Retina (tissue), 1 donor: Measurements from ENCODE around the gene PLPP7.
"Not testable (repeated sequence)": the region's sequence is repeated elsewhere in the genome, so short reads cannot be mapped to it uniquely, and the experiment has no call there.

ENCODE experiments used
- DNase-seq: peaks from one replicate; pipeline ENCODE4 v3.0.0-alpha.2; 2016

Gene PLPP7

DNA sequence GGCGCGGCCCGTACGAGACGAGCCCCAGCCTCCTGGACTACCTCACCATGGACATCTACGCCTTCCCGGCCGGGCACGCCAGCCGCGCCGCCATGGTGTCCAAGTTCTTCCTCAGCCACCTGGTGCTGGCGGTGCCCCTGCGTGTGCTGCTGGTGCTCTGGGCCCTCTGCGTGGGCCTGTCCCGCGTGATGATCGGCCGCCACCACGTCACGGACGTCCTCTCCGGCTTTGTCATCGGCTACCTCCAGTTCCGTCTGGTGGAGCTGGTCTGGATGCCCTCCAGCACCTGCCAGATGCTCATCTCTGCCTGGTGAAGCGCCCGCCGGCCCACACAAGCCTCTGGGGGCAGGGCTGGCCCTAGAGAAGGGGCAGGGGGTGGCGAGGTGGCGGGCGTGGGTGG lies 18.5 kb downstream of the PLPP7 start:
- no peak for DNase-seq

DNA sequence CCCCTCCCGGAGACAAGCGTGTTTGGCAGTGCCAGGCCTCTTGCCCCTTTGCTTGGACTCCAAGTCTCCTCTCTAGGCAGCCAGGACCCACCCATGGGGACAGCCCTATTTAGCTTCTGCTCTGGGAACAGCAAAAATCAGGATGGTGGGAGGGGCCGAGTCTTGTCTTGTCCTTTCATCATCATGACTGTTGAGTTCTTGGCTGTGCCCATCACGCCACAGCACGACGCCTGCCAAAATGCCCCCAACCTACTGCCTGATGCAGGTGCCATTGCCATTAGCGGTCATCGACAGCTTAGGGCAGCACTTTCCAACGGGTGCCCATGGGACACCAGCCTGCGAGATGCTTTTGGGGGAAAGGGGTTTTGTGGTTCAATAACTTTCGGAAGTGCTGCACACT lies 18.9 kb downstream of the PLPP7 start:
- no peak for DNase-seq

DNA sequence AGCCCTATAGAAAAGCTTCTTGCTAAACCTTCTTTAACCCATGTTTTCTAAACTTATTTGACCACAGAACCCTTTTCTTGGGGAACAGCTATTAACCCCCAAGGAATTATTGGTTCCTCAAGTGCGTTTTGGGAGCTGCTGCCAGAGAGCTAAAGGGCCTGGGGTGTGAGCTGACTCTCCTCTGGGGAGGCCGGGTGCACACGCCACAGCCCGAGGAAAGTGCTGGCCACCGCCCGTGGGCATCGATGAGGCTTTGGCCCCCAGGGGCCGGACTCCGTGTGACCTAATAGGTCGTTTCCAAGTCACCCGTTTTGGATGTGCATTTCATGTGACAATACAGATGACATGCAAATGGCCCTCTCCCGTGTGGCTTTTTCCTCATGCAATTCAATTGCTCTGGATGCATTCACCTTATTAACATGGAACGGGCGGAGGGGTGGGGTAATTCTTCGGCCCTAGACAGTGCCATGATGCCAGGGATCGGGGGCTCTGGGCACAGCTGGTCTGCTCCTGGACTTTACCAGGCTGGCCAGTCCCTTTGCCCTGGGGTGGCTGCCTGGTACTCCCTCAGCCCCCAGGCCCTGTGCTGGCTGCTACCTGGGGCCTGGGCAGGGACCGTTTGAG lies 19.5 kb downstream of the PLPP7 start:
- no peak for DNase-seq

DNA sequence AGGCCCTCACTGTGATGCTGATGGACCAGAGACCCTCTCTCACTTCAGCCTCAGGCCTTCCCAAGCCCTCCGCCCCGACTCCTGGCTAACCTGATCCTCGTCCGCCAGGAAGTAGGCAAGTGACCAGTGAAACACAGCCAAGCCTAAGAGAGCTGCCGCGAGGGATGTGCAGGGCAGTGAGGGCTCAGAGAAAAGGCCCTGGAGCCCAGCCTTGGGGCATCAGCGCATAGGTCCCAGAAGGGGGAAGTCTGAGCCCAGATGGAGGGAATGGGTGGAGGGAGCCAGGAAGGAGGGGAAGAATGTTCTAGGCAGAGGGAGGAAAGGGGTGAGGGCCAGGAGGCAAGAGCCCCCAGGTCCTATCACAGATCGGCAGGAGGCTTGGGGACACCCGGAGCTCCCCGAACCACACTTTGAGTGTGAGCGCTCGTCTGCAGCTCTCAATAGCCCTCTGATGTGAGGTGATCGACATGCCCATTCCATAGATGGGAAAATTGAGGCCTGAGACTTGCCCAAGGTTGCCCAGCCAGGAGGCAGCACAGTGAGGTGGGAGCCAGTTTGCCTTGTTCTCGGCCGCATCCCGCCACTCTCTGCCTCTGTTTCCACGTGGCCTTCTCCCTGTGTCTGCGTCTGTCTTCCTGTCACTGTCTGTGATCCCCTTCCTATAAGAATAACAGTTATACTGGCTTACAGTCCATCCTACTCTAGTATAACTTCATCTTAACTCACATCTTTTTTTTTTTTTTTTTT lies 20.2 kb downstream of the PLPP7 start:
- DNase-seq, result no peak

DNA sequence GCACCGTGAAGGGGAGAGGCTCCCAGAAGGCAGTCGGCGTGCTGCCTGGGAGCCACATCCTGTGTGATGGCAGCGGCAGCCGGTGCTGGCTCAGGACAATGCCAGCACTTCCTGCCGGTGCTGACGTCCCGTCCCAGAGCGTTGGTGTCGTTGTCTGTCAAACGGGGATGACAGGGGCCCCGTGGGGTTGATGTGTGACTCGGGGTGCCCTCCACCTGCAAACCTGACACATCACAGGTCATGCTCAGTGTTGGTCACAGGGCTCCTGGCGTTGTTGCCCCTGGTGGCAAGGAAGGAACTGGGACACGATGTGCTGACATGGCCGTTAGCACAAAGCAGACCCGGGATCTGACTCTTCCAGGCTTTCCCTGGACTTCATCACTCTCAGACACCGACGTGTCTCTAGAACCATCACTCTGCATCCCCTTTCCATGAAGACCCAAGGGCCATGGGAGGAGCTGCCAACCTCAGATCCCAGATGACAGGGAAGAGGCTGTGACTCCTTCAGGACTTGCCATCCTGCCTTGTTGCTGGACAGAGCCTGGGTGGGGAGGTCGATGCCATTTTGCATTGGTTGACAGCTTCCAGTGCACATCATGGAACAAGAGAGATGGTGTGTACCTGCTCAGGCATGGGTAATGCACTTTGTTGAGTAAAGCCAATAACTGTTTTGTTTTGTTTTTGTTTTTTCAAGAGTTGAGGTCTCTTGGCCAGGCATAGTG lies 21.5 kb downstream of the PLPP7 start:
- no peak for DNase-seq

DNA sequence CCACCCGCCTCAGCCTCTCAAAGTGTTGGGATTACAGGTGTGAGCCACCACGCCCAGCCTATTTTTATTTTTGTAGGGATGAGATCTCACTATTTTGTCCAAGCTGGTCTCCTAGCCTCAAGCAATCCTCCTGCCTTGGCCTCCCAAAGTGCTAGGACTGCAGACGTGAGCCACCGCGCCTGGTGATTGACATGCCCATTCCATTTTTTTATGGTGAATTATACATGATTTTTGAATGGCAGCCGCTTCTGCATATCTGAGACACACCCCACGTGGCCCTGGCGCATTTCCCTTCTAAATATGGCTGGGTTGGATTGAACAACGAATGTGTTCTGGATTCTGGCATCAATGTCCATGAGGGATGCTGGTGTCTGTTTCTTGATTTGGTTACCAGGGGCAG lies 22.7 kb downstream of the PLPP7 start:
- DNase-seq, result no peak

DNA sequence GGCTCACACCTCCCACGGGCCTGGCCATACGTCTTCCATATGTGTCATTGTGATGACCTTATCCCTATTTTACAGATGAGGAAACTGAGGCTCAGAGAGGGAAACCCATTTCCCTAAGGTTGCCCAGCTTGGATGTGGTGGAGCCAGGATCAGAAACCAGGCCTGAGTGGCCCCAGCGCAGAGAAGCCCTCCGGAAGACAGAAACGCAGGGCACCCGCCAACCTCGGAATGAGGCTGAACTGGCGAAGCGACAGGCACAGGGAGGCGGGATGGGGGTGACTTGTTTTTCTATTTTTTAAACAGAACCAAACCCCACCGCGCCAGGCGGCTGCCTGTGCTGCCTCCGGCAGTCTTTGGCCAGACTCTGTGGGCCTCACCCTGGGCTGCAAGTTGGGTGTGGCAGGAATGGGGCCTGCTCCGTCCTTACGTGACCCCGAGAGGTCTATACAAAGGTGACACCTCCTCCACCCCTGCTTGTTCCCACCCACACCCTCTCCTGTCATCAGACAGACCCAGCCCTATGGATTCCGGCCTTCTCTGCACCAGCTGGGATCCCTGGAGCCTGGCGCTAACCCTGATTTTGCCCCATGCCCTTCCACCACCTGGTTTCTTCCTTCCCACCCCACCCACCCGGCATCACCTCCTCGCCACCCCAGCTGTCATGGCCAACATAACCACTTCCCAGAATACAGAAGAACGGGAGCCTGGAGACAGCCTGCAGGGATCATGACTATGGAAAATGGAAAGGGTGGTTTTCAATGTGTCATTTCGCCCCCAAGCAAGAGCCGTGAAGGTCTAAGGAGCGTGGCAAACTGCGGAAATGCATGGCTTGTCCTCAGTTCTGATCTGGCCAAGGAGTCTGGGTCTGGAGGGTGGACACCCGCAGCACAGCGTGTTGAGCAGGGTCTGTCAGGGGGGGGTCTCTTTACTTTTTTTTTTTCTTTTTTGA lies 23.6 kb downstream of the PLPP7 start:
- DNase-seq, result no peak

DNA sequence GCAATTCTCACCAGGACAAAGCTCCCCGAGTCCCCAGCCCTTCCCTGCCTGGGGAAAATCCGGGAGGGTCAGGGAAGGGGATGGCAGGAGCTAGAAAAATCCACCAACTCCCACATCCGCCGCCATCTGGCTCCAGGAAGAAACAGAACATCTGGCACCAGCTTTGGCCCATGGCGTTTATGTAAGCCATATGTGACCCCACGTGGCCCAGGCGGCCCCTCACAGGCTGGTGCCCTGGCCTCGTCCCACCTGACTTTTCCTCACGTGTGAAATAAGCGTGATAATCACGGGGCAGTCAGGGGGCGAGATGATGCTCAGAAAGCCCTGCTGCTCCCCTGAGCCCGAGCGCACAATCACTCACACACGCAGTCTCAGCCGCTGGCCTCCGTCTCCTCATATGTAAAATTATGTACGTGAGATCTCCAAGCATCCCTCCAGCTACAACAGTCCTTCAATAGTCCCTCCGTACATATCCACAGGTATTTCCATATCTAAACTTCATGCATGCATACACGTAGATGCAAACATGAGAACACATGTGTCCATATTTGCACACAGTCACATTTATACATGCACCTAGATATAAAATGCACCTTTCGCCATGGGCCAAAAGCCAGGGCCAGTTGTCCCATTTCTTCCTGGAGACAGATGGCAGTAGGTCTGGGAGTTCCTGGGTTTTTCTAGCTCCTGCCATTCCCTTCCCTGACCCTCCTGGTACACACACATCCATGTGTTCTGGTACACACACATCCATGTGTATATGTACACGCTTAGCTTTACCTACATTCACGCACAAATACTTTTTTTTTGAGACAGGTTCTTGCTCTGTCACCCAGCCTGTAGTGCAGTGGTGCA lies 28.9 kb downstream of the PLPP7 start:
- DNase-seq, result peak; percentile 59

DNA sequence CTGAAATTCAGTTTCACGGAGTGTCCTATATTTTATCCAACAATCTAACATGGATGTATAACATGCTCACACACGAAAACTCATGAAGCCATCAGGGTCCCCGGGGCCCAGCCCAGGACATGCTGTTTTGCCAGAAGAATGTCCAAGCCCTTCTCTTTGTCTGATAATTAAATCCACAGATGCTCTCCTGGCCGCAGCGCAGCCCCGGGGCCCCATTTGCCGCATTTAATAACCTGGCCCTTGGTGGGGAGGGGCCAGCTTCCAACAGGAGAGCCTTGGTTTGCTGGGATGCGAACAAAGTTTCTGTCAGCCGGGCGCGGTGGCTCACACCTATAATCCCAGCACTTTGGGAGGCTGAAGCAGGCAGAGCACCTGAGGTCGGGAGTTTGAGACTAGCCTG lies 30.0 kb downstream of the PLPP7 start:
- DNase-seq, result no peak

DNA sequence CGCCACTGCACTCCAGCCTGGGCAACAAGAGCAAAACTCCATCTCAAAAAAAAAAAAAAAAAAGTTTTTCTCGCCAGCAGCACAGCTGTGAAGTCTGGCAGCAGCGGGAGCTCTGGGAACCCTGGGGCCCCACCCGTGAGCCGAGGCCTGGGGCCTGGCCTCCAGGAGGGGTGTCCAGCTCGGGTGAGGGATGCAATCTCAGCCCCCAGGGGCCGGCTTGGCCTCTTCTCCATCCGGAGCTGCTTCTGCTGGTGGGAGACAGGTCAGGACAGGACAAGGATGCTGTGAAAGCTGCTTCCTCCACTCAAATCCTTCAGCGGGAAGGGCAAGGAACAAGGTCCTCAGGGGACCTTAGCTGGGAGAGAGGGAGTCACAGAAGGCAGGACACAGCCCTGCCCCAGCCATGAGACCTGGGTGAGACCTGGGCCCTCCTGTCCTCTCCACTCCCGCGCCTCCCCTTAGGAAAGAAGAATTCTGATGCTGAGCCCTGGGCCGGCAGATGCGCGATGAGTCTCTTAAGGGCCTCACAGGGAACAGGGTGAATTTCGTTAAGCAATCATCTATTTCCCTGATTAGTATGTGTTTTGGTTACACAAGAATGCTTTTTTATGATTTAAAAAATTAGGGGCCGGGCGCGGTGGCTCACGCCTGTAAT lies 30.6 kb downstream of the PLPP7 start:
- no peak for DNase-seq

DNA sequence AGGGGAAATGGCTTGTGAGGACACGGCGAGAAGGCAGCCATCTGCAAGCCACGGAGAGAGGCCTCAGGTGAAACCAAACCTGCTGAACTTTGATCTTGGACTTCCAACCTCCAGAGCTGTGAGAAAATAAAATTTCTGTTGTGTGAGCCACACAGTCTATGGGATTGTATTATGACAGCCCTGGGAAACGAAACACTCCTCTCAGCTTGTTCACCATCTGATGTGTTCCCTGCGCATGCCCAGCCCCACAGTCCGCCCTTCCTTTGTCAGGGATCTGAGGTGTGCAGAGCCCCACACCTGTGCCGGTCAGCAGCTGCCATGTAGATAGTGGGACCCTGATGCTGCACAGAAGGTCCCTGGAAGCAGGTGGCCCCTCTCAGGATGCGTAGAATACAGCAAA lies 34.1 kb downstream of the PLPP7 start:
- DNase-seq, result no peak

DNA sequence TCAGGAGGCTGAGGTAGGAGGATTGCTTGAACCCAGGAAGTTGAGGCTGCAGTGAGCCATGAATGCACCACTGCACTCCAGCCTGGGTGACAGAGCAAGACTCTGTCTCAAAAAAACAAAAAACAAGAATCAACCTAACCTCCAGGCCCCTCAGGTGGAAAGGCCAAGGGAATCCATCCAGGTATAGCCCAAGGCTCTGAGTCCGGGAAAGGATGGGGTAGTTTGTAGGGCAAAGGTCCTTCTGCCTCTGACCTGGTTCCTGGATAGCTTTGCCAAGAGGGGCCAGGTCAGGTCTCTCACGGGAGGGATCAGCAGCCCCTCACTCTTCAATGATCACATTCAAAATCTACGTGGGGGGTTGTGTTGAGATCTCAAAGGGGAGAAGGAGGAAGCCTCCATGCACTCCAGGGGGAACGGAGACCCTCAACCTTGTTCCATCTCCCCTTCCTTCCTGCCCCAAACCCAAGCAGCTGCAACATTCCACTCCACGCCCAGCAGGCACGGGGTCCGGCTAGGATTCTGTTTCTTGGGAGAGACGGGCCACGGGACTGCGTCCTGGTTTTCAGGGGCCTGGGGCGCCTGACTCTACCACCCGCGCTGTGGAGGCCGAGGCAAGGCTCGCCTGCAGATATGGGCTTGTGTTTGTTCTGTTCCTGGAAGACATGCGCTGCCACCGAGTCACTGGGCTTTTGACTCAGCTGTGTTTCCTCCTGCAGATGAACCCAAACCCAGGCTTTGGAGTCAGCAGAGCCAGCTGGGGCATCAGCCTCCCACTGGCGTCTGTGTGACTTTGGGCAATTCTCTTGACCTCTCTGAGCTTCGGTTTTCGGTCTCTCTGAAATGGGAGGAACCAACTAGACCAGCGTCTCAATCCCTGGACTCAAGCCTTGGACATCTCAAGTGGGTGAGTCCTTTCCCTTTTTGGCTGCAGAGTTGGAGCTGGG lies 35.5 kb downstream of the PLPP7 start:
- no peak for DNase-seq

DNA sequence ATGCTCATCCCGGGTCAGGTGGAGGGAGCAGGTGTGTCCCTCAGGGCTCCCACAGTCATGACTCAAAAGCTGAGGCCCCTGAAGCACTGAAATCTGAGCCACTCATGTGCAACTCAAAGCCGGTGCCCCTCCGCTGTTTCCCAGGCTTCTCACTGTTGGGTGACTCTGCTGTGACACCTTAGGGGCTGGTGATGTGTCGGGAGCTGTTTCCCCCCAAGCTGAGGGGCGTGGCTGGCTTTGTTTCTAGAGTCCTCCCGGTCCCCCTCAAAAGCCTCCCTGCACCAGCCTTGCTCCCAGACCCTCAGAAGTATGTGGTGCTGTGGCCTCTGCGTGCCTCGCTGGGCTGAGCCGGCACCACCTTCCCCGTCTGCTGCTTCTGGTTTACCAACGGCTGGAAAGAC lies 39.7 kb downstream of the PLPP7 start:
- no peak for DNase-seq

DNA sequence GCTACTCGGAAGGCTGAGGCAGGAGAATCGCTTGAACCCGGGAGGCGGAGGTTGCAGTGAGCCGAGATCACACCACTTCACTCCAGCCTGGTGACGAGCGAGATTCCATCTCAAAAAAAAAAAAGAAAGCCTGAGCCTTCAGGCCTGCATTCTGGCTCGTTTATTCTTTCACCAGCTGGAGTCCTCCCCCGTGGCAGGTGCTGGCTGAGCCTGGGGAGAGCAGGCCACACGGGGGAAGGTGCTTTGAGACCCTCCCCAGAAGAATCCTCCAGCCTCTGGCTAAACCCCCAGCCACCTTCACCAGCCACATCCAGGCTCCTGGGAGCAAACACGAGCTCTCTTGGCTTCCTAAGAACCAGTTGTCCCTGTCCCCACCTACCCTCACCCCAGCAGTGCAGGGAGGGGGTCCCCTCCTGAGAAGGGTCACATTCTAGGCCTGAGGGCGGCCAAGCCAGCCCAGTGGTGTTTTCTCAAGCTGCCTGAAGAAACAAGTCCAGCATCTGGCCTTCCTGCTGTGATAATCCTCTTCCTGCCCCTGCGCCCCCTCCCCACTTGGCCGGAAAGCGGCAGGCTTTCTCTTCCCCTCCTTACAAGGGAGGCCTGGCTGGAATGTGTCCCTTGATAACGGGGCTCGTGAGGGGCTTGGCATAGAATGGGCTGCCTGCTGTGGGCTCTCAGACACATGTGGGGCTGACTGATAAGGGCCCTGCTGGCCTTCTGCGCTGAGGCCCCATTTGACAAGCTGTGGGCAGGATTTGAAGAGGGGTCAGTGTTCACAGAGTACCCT lies 41.5 kb downstream of the PLPP7 start:
- DNase-seq, result peak; percentile 65

DNA sequence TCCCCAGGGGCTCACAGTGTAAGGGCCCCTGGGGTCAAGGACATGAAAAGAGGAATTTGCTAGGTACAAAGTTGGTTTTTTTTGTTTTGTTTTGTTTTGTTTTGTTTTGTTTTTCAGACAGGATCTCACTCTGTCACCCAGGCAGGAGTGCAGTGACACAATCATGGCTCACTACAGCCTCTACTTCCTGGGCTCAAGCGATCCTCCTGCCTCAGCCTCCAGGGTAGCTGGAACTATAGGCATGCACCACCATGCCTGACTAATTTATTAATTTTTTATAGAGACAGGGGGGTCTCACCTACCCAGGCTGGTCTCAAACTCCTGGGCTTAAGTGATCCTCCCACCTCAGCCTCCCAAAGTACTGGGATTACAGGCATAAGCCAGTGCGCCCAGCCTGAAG lies 42.5 kb downstream of the PLPP7 start:
- not testable (repeated sequence) for DNase-seq

DNA sequence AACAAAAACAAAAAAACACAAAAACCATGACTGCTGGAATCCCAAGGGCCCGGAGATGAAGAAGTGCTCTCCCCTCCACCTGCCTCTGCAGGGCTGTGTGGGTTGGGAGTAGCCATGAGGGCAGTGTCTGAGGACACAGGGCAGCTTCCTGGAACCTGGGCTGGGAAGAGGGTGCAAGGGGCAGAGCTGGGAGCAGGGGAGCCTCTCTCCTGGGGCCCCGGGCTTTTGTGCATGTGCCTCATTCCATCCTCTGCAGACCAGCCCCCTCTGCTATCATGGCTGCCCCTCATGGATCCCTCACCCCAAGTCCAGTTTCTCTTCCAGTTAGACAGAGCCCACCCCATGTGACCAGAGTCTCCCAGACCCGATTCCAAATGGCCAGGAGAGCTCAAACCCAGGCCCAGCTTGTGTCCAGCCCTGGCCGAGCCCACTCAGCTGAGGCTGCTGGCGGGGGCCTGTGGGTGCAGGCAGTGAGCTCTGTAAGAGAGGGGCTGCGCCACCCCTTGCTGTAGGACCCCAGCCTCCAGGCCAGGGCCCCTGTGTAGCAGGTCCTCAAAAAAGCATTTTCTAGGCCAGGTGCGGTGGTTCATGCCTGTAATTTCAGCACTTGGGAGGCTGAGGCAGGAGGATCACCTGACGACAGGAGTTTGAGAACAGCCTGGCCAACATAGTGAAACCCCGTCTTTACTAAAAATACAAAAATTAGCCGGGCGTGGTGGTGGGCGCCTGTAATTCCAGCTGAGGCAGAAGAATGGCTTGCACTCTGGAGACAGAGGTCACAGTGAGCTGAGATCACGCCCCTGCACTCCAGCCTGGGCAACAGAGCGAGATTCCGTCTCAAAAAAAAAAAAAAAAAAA lies 44.5 kb downstream of the PLPP7 start:
- DNase-seq, result no peak

DNA sequence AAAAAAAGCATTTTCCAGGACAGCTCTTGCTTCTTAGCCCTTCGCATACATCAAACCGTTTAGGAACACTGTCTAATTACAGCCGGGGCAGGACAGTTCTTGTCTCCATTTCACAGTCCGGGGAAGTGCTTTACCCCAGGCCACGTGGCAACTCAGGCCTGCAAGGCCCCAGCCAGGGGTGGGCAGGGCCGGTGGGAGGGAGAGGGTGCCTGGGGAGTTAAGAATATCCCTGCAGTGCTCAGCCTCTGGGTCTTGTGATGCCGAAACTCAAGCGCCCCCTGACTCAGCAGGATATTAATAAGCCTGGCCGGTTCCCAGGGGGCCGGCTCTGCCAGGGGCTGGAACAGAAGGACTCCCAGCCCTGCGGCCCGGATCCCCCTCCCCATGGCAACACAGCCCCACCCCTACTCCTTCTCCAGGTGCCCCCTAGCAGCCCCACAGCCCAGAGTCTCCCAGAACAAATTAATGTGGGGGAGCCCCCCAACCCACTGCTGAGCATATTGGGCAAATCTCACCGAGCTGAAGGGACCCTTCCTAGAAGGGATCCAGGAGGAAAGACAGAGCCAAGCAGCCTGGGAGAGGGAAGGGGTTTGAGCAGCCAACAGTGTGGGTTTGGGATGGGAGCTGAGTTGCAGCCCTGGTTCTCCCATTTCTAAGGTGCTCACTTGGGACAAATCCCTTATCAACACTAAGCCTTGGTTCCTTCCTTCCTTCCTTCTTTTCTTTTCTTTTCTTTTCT lies 45.3 kb downstream of the PLPP7 start:
- DNase-seq, result no peak

DNA sequence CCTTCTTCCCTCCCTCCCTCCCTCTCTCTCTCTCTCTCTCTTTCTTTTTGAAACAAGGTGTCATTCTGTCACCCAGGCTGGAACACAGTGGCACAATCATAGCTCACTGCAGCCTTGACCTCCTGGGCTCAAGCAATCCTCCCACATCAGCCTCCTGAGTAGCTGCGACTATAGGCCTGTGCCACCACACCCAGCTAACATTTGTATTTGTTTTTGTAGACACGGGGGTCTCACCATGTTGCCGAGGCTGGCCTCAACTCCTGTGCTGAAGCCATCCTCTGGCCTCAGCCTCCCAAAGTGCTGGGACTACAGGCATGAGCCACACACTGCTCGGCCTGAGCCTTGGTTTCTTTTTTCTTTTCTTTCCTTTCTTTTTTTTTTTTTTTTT lies 45.8 kb downstream of the PLPP7 start:
- DNase-seq, result no peak
